SK-N-DZ (cell line): ENCODE data around the gene ZNF597.
A peak's percentile ranks its signal among the peaks of the same experiment; 100 is the strongest.

ENCODE experiments used
- DNase-seq: peaks from one replicate; pipeline ENCODE4 v3.0.0-alpha.2; 2015; ENCODE audit warnings: low spot score
- small RNA-seq, 2 experiments: library from RNA; depleted of rRNA; stranded (forward); fragments of <200 nt; gene quantifications; one replicate each; pipeline ENCODE3, GENCODE V24; 2014

Gene ZNF597

GRCh38 chr16:3454631-3455147 lies 11.4 kb upstream of the ZNF597 start:
- DNase-seq, result no peak

GRCh38 chr16:3454093-3454492 lies 10.8 kb upstream of the ZNF597 start:
- DNase-seq, result no peak

- DNase-seq, result no peak
Measured at GRCh38 chr16:3444032-3444388, 706 bp upstream of the ZNF597 start.

- no peak for DNase-seq
Measured at GRCh38 chr16:3439637-3440036, 3.7 kb downstream of the ZNF597 start.

- no peak for DNase-seq
Measured at GRCh38 chr16:3434373-3434772, 8.9 kb downstream of the ZNF597 start.

- DNase-seq, result peak; percentile 50
Measured at GRCh38 chr16:3431779-3432219, 11.5 kb downstream of the ZNF597 start.

- DNase-seq, result no peak
Measured at GRCh38 chr16:3413730-3414379, 29.4 kb downstream of the ZNF597 start.

GRCh38 chr16:3408561-3409197 lies 34.6 kb downstream of the ZNF597 start:
- DNase-seq, result no peak

- DNase-seq, result peak; percentile 50
Measured at GRCh38 chr16:3401719-3402397, 41.4 kb downstream of the ZNF597 start.

- DNase-seq, result peak; percentile 99
Measured at GRCh38 chr16:3400779-3401688, 42.3 kb downstream of the ZNF597 start, which contains the start of the genes ZNF174 and ZSCAN32. Gene ZNF174 (plus strand): TSS chr16:3401215. CDS start chr16:3402005, 790 bp downstream. Gene ZSCAN32 (minus strand): TSS chr16:3401004. CDS start chr16:3397557, 3,447 bp downstream.

GRCh38 chr16:3400446-3400778 lies 42.9 kb downstream of the ZNF597 start:
- no peak for DNase-seq

- DNase-seq, result no peak
Measured at GRCh38 chr16:3389663-3390338, 53.5 kb downstream of the ZNF597 start.

GRCh38 chr16:3388325-3388724 lies 55.0 kb downstream of the ZNF597 start:
- no peak for DNase-seq

- no peak for DNase-seq
Measured at GRCh38 chr16:3383045-3383448, 60.3 kb downstream of the ZNF597 start.

Small RNA genes within 50 kb of the gene (small RNA-seq; reads per million reads assigned to genes)
- gene MIR6126, result 0 reads per million in 2 experiments
